OCI-LY1 (cell line): Measurements from ENCODE around the gene PAGE5.

Experiments used
- CTCF ChIP-seq: fragments of 200-600 bp; sonication (generic), shearing (Covaris generic); IDR thresholded peaks from 2 replicates; pipeline ENCODE4 v1.5.1; 2017; ENCODE audit warnings: mild to moderate bottlenecking, antibody characterized with exemption, low read length, moderate library complexity, mixed read lengths
- EZH2 ChIP-seq: fragments of 200-600 bp; sonication (generic), shearing (Covaris generic); IDR thresholded peaks from 2 replicates; pipeline ENCODE4 v1.8.0; 2017; ENCODE audit warnings: borderline replicate concordance, mixed run types, mild to moderate bottlenecking, antibody characterized with exemption, low read length, moderate library complexity, mixed read lengths

GRCh38 chrX:55240788-55241340 is 20.7 kb downstream of the PAGE5 start:
- TF ChIP-seq CTCF (no peak), EZH2 (no peak)
